Measurements from ENCODE around the gene NUF2.
"Not testable (repeated sequence)": the region's sequence is repeated elsewhere in the genome, so short reads cannot be mapped to it uniquely, and the experiment has no call there.

Gene NUF2

GRCh38 chr1:163303561-163303960 lies 18.2 kb upstream of the NUF2 start:
- Mint-ChIP-seq H3K27me3 (ENCODE audit: low read depth) (no peaks in the 10 kb centered on the region), H3K36me3 (ENCODE audit: low read depth) (peaks cover 8% of the 10 kb centered on the region), H3K4me1 (ENCODE audit: low read depth) (no peaks in the 10 kb centered on the region), H3K27ac (no peak overlapping the region), H3K9me3 (no peaks in the 10 kb centered on the region), H3K4me3 (no peak overlapping the region)
- no peak for DNase-seq (ENCODE audit: low spot score)

- Mint-ChIP-seq H3K27ac (no peak overlapping the region), H3K4me1 (ENCODE audit: low read depth) (no peaks in the 10 kb centered on the region), H3K4me3 (no peak overlapping the region), H3K36me3 (ENCODE audit: low read depth) (peaks cover 13% of the 10 kb centered on the region), H3K9me3 (no peaks in the 10 kb centered on the region), H3K27me3 (ENCODE audit: low read depth) (no peaks in the 10 kb centered on the region)
- no peak for DNase-seq (ENCODE audit: low spot score)
Observed at GRCh38 chr1:163305441-163305840, 16.3 kb upstream of the NUF2 start.

GRCh38 chr1:163307479-163308171 lies 14.1 kb upstream of the NUF2 start:
- H3K9me3 Mint-ChIP-seq = no peaks in the 10 kb centered on the region
- H3K4me1 Mint-ChIP-seq (ENCODE audit: low read depth) = no peaks in the 10 kb centered on the region
- H3K4me3 Mint-ChIP-seq = no peak overlapping the region
- H3K27me3 Mint-ChIP-seq (ENCODE audit: low read depth) = no peaks in the 10 kb centered on the region
- H3K36me3 Mint-ChIP-seq (ENCODE audit: low read depth) = peaks cover 13% of the 10 kb centered on the region
- H3K27ac Mint-ChIP-seq = no peak overlapping the region
- no peak for DNase-seq (ENCODE audit: low spot score)

- no peak for DNase-seq (ENCODE audit: low spot score)
- Mint-ChIP-seq H3K4me3 (no peak overlapping the region), H3K9me3 (no peaks in the 10 kb centered on the region), H3K36me3 (ENCODE audit: low read depth) (peaks cover 12% of the 10 kb centered on the region), H3K27me3 (ENCODE audit: low read depth) (no peaks in the 10 kb centered on the region), H3K27ac (no peak overlapping the region), H3K4me1 (ENCODE audit: low read depth) (no peaks in the 10 kb centered on the region)
Observed at GRCh38 chr1:163308811-163309210, 12.9 kb upstream of the NUF2 start.

GRCh38 chr1:163315773-163316374 lies 5.9 kb upstream of the NUF2 start:
- no peaks in the 10 kb centered on the region for H3K27me3 Mint-ChIP-seq (ENCODE audit: low read depth)
- no peak for DNase-seq (ENCODE audit: low spot score)

GRCh38 chr1:163320891-163321290 lies 863 bp upstream of the NUF2 start:
- Mint-ChIP-seq H3K27ac (peak overlapping the region; percentile 94), H3K36me3 (ENCODE audit: low read depth) (peaks cover 15% of the 10 kb centered on the region), H3K9me3 (no peaks in the 10 kb centered on the region), H3K4me1 (ENCODE audit: low read depth) (peaks cover 26% of the 10 kb centered on the region), H3K27me3 (ENCODE audit: low read depth) (no peaks in the 10 kb centered on the region), H3K4me3 (peak overlapping the region; percentile 93)
- DNase-seq (ENCODE audit: low spot score) = no peak

More at GRCh38 chr1:163315773-163316374, 5.9 kb upstream of the NUF2 start:
- Mint-ChIP-seq H3K4me3 (no peak overlapping the region), H3K27ac (no peak overlapping the region), H3K4me1 (ENCODE audit: low read depth) (peaks cover 2% of the 10 kb centered on the region), H3K9me3 (no peaks in the 10 kb centered on the region), H3K36me3 (ENCODE audit: low read depth) (peaks cover 2% of the 10 kb centered on the region)

GRCh38 chr1:163323339-163323738 lies 1.6 kb downstream of the NUF2 start:
- not testable (repeated sequence) for H3K9me3 Mint-ChIP-seq; DNase-seq (ENCODE audit: low spot score); H3K27me3 Mint-ChIP-seq (ENCODE audit: low read depth)
- Mint-ChIP-seq H3K27ac (peak overlapping the region; percentile 94), H3K4me3 (peak overlapping the region; percentile 93), H3K36me3 (ENCODE audit: low read depth) (peaks cover 31% of the 10 kb centered on the region), H3K4me1 (ENCODE audit: low read depth) (peaks cover 27% of the 10 kb centered on the region)

- no peak for DNase-seq (ENCODE audit: low spot score)
- Mint-ChIP-seq H3K4me1 (ENCODE audit: low read depth) (peaks cover 1% of the 10 kb centered on the region), H3K9me3 (peaks cover 34% of the 10 kb centered on the region), H3K36me3 (ENCODE audit: low read depth) (peaks cover 83% of the 10 kb centered on the region), H3K27ac (no peak overlapping the region), H3K4me3 (no peak overlapping the region), H3K27me3 (ENCODE audit: low read depth) (no peaks in the 10 kb centered on the region)
Observed at GRCh38 chr1:163331116-163331515, 9.4 kb downstream of the NUF2 start.

- Mint-ChIP-seq H3K9me3 (peaks cover 32% of the 10 kb centered on the region), H3K36me3 (ENCODE audit: low read depth) (peaks cover 79% of the 10 kb centered on the region), H3K4me1 (ENCODE audit: low read depth) (no peaks in the 10 kb centered on the region), H3K27me3 (ENCODE audit: low read depth) (no peaks in the 10 kb centered on the region), H3K4me3 (no peak overlapping the region), H3K27ac (no peak overlapping the region)
- DNase-seq (ENCODE audit: low spot score) = no peak
Observed at GRCh38 chr1:163335216-163335615, 13.5 kb downstream of the NUF2 start.

- Mint-ChIP-seq H3K27ac (no peak overlapping the region), H3K9me3 (peaks cover 11% of the 10 kb centered on the region), H3K4me1 (ENCODE audit: low read depth) (no peaks in the 10 kb centered on the region), H3K4me3 (no peak overlapping the region), H3K27me3 (ENCODE audit: low read depth) (no peaks in the 10 kb centered on the region), H3K36me3 (ENCODE audit: low read depth) (peaks cover 61% of the 10 kb centered on the region)
- no peak for DNase-seq (ENCODE audit: low spot score)
Observed at GRCh38 chr1:163337631-163338030, 15.9 kb downstream of the NUF2 start.

GRCh38 chr1:163346326-163346870 lies 24.6 kb downstream of the NUF2 start:
- DNase-seq (ENCODE audit: low spot score) = no peak
- H3K4me1 Mint-ChIP-seq (ENCODE audit: low read depth) = no peaks in the 10 kb centered on the region
- no peaks in the 10 kb centered on the region for H3K27me3 Mint-ChIP-seq (ENCODE audit: low read depth)
- H3K36me3 Mint-ChIP-seq (ENCODE audit: low read depth) = peaks cover 63% of the 10 kb centered on the region
- no peak overlapping the region for H3K4me3 Mint-ChIP-seq
- H3K9me3 Mint-ChIP-seq = no peaks in the 10 kb centered on the region
- no peak overlapping the region for H3K27ac Mint-ChIP-seq

- no peaks in the 10 kb centered on the region for H3K4me1 Mint-ChIP-seq (ENCODE audit: low read depth)
- no peak overlapping the region for H3K4me3 Mint-ChIP-seq
- H3K36me3 Mint-ChIP-seq (ENCODE audit: low read depth) = peaks cover 69% of the 10 kb centered on the region
- H3K27me3 Mint-ChIP-seq (ENCODE audit: low read depth) = no peaks in the 10 kb centered on the region
- no peak overlapping the region for H3K27ac Mint-ChIP-seq
- no peaks in the 10 kb centered on the region for H3K9me3 Mint-ChIP-seq
- no peak for DNase-seq (ENCODE audit: low spot score)
Observed at GRCh38 chr1:163347106-163347505, 25.4 kb downstream of the NUF2 start.

- Mint-ChIP-seq H3K27me3 (ENCODE audit: low read depth) (no peaks in the 10 kb centered on the region), H3K4me1 (ENCODE audit: low read depth) (no peaks in the 10 kb centered on the region), H3K27ac (no peak overlapping the region), H3K36me3 (ENCODE audit: low read depth) (peaks cover 54% of the 10 kb centered on the region), H3K9me3 (no peaks in the 10 kb centered on the region), H3K4me3 (no peak overlapping the region)
- no peak for DNase-seq (ENCODE audit: low spot score)
Observed at GRCh38 chr1:163351912-163352311, 30.2 kb downstream of the NUF2 start.

GRCh38 chr1:163357378-163357777 lies 35.6 kb downstream of the NUF2 start:
- H3K4me1 Mint-ChIP-seq (ENCODE audit: low read depth) = peaks cover 7% of the 10 kb centered on the region
- peaks cover 5% of the 10 kb centered on the region for H3K27me3 Mint-ChIP-seq (ENCODE audit: low read depth)
- no peaks in the 10 kb centered on the region for H3K9me3 Mint-ChIP-seq
- H3K4me3 Mint-ChIP-seq = no peak overlapping the region
- H3K27ac Mint-ChIP-seq = no peak overlapping the region
- DNase-seq (ENCODE audit: low spot score) = no peak
- H3K36me3 Mint-ChIP-seq (ENCODE audit: low read depth) = peaks cover 13% of the 10 kb centered on the region
